SW480 (cell line): Measurements from ENCODE around the gene NEO1.
"Not testable (repeated sequence)": the region's sequence is repeated elsewhere in the genome, so short reads cannot be mapped to it uniquely, and the experiment has no call there.

ENCODE experiments used
- DNase-seq: peaks from one replicate; pipeline ENCODE4 v3.0.0-alpha.2; 2016; ENCODE audit warnings: low spot score

NEO1 gene

DNA sequence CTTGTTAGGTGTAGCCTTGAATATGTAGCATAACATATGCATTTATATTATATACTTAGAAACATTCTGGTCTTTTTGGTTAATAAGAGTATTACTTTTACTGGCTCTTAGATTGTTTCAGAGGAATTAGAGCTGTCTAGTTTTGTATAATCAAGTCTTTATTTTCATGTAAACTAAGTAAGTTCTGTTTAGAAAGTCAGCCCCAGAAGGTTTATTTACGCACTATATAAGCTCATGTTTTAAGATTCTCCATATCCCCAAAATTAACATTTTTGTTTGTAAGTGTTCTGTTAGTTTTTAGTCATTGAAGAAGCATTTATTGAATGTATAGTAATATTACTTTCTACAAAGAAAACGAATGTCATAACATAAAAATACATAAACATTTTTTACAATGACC lies 158.4 kb downstream of the NEO1 start:
- DNase-seq = no peak

DNA sequence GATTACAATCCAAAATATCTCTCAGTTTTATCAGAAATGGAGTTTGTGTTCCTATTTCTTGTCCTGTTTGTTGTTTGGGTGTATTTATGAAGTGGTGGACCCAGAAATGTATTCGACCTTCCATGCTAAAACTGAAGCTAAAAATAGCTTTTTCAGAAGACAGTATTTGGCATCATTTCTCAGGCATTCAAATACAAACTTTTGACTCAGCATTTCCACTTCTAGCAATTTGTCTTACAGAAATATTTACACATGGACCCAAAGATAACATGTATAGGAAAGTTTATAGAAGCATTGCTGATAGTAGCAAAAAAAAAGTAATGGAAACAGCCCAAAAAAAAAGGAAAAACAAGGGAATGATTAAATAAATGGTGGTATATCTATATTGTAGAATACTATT lies 160.2 kb downstream of the NEO1 start:
- no peak for DNase-seq

GRCh38 chr15:73221450-73221849 lies 169.2 kb downstream of the NEO1 start:
- DNase-seq = not testable (repeated sequence)

DNA sequence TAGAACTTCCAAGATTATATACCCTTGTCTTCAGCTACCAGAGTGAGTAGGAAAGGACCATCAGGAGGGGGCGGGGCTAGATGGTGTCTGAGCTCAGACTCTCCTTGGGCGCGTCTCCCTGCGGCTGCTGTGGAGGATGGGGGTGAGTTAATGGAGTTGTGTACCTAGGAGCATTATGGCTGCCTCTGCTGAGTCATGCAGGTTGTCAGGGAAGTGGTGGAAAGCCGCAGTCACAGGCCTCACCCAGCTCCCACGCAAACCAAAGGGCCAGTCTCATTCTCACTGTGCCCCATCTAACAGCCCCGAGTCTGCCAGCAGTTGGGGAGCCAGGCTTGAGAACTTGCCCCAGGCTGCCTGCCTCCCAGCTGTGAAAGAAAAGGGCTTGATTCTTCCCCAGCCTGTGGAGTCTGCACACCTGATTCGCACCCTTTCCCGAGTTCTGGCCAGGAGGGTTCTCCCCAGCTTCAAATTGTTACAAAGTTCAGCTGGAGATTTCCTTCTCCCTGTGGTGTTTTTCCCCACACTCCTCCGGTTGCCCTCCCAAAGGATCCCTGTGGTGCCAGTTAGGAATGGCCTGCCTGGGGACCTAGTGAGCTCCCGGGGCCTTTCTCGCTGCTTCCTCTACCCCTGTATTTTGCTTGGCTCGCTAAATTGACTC lies 173.2 kb downstream of the NEO1 start:
- DNase-seq = peak; percentile 79

GRCh38 chr15:73226093-73226814 lies 174.0 kb downstream of the NEO1 start:
- no peak for DNase-seq

- DNase-seq = no peak
Observed at GRCh38 chr15:73227433-73228056, 175.3 kb downstream of the NEO1 start.

DNA sequence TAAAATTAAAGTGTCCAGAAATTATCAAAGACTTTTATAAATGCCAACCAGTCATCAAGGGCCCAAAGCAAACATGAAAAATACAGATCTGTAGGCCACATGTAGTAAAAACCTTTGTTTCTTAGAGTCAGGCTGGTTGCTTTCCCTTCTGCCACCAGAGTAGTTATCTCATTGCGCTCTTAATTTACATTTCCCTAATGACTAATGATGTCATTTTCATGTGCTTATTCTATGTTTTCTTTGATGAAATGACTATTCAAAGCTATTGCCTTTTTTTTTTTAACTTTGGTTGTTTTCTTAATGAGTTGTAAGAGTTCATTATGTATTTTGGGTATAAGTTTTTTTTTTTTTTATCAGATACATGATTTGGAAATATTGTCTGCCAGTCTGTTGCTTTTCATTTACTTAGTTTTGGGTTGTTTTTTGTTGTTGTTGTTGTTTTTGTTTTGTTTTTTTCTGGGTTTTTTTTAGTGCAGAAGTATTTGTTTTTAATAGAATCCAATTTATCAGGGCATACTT lies 175.9 kb downstream of the NEO1 start:
- DNase-seq = peak; percentile 11

DNA sequence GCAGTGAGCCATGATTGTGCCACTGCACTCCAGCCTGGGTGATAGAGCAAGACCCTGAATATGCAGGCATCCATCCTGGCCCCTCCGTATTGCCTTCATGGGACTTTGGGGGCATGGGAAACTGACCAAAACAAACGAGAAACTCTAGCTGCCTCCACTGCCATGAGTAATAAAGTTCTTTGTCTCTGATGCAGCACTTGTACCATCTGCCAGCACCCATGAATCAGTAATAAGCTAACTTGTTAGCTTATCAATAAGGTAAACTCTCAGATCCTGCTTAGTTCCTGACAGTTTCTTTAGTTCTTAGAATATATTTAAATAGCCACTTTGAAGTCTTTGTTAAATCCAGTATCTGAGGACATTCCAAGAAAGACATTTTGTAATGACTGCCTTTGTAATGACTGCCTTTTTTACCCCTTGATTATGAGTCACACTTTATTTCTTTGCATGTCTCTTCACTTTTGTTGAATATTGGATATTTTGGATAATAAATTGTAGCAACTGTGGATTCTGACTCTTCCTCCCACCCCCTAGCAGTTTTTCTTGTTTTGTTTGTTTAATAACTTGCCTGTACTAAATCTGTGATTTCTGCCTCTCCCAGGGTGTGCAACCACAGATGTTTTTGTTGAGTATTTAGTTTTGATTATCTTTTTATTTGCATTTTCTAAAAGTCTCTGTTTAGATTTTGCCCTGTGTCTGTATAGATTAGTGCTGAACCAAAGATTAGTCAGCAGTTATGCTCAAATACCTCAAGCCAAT lies 179.6 kb downstream of the NEO1 start:
- no peak for DNase-seq

DNA sequence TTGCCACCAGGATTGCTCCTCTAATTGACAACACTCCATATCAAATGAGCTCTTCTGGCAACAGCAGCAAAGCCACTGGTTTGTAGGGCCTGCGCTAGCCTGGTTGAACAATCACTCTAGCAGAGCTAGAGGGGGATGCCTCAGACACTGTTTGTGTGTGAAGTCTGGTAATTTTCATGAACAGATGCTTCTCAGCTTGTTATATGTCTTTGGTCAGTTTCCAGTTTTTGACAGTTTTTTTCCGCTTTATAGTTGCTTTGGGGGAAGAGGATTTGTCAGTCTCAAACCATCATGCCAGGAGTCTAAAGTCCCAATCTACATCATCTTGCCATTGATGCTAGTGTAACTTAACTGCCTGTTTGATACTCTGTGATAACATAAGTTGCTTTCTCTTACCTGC lies 180.5 kb downstream of the NEO1 start:
- DNase-seq = no peak

DNA sequence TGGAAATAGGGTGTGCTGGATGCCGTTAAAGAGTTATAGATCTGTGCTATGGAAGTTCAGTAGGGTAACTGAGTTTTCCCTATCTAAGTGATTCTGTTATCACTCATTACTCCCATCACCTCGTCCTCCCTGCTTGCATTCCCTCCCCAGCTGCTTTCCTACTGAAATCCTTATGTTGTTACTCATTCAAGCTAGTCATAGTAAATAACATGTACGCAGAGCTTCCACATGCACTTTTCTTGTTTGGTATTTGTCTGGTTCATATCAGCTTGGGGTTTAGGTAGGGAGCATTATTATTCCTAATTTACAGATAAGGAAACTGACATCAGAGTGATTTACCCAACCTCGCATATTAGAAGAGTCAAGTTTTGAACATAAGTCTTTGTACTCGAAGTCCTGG lies 181.4 kb downstream of the NEO1 start:
- DNase-seq = no peak

DNA sequence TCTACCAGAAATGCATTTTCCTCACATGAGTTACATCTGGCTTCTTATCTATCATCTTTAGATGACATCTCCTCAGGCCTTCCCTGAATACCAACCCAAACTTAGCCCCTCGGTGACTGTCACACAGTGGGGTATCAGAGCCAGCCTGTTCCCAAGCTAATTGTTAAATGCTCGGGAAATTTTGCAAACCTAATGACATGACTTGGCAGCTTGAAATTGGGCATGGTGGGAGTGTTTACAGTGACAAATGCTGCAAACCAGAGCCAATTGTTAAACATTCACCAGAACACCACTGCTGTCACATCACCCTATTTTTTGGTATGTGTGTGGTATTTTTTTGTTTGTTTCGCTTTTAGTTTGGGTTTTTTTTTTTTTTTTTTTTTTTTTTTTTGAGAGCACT lies 185.6 kb downstream of the NEO1 start:
- DNase-seq = no peak

DNA sequence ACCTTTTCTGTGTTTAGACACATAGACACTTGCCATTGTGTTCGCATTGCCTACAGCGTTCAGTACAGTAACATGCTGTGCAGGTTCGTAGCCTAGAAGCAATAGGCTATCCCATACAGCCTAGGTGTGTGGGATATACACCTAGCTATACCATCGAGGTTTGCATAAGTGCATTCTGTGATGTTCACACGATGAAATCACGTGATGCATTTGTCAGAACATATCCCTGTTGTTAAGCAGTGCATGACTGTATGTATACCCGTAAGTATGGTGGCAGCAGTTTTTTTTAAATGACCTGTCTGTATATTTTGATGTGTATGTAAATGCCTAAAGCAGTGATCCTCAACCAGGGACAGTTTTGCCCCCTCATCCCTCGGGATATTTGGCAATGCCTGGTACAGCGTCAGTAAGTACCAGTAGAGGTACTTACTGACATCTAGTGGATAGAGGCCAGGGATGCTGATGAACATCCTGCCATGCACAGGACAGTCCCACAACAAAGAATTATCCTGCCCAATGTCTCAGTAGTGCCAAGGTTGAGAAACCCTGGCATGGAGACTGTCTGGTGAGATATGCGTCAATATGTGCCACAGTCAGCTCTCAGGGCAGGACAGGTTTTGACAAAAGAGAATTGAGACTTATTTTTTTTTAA lies 187.4 kb downstream of the NEO1 start:
- peak; percentile 3 for DNase-seq

- DNase-seq = peak; percentile 53
Observed at GRCh38 chr15:73240866-73241499, 188.7 kb downstream of the NEO1 start.

DNA sequence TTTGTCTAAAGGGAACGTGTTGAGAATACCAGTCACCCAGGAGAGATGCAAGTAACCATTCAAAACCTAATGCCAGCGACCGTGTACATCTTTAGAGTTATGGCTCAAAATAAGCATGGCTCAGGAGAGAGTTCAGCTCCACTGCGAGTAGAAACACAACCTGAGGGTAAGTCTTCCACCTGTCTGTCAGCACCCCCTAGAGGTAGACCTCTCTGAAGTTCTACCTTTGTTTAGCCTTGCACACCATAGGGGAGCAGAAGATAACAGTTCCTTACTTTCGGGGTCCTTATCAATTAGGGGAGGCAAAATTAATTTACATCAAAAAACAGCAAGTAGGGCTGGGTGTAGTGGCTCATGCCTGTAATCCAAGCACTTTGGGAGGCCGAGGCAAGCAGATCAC lies 192.1 kb downstream of the NEO1 start:
- peak; percentile 43 for DNase-seq

- no peak for DNase-seq
Observed at GRCh38 chr15:73246439-73246838, 194.2 kb downstream of the NEO1 start.

DNA sequence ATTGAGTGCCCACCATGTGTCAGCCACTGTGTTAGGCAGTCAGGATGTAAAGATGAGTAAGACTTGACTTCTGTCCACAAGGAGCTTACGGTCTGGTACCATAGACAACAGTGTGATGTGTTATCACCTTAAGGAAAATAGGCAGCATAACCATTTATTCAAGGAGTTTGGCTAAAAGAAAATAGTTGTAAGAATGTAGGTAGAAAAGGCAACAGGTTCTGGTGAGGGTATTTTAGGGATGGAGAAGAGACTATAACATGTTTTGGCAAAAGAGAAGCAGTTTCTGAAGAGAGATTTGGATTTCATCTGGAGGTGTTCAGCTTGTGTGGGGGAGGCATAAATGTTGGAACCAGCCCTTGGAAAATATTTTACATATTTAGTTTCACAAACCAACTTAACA lies 194.6 kb downstream of the NEO1 start:
- no peak for DNase-seq

DNA sequence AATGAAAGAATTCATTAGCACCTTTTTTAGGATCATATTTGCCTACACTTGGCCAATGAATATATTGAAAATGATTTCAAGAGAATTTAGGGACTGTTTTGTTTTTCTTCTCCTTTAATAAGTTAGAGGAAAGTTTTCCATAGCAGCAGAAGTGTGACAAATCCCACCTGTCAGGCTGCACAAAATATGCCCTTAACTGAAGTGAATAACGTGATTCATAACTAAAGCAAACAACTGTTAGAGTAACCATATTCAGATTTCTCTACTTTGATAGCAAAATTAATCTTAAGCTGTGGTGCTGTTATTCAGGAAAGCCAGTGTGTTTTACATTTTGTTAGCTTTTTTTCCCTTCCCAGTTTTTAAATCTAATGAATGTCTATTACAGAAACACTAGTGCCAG lies 195.1 kb downstream of the NEO1 start:
- DNase-seq = no peak

- no peak for DNase-seq
Observed at GRCh38 chr15:73249499-73249898, 197.2 kb downstream of the NEO1 start.

DNA sequence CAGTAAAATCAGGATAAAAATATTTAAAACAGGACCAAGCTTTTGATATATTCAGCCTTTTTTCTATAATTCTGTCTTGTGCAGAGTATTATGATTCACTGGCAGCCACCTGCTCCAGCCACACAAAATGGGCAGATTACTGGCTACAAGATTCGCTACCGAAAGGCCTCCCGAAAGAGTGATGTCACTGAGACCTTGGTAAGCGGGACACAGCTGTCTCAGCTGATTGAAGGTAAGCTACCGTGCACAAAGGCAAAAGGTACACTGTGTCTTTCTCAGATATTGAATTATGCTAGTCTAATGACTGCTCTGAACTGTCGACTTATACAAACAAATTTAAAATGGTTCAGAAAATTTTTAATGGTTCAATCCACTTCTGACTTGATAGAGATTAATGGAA lies 202.3 kb downstream of the NEO1 start:
- no peak for DNase-seq

- no peak for DNase-seq
Observed at GRCh38 chr15:73258271-73259108, 206.2 kb downstream of the NEO1 start.

DNA sequence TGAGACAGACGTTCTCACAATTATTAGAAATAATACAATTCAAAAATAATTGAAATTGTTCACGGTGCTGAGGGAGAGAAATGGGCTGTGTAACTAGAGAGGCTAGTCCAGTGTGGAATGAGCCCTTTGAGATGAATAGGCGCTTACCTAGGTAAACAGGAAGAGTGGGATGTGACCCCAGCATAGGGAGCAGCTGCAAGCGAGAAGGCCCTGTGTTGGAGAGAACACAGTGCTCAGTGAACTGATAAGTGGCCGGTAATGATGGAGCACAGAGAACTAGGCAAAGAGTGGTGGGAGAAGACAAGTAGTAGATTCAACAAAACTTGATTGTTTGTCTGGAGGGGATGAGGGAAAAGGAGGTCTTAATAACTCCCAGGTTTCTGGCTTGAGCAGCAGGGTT lies 212.6 kb downstream of the NEO1 start:
- DNase-seq = no peak
